HL-60 (cell line): ENCODE measurements around the gene SUPT3H.
"Not testable (repeated sequence)": the region's sequence is repeated elsewhere in the genome, so short reads cannot be mapped to it uniquely, and the experiment has no call there.

Experiments used
- DNase-seq, 2 experiments: peaks; one replicate each; pipeline ENCODE4 v3.0.0-alpha.2; 2010 to 2020; ENCODE audit warnings: low read depth in 1 of 2, low spot score in 1 of 2
- H3K27ac ChIP-seq: fragments of 250-450 bp; sonication (Bioruptor Pico); replicated peaks from 2 replicates; pipeline ENCODE4 v1.5.1; 2020; ENCODE audit warnings: mild to moderate bottlenecking, moderate library complexity
- H3K27me3 ChIP-seq: fragments of 250-450 bp; sonication (Bioruptor Pico); 2 replicates; pipeline ENCODE4 v1.5.1; 2021; ENCODE audit warnings: mild to moderate bottlenecking, moderate library complexity; ENCODE audit not compliant: insufficient read depth, poor library complexity, severe bottlenecking
- H3K4me3 ChIP-seq: replicated peaks from 2 replicates; pipeline ENCODE4 v1.5.1; 2011; ENCODE audit warnings: mild to moderate bottlenecking, control low read depth, low read length; ENCODE audit not compliant: insufficient read depth
- GABPA ChIP-seq: IDR thresholded peaks from 2 replicates; pipeline ENCODE4 v1.6.1; 2012; ENCODE audit warnings: low read depth
- POLR2AphosphoS5 ChIP-seq: IDR thresholded peaks from 2 replicates; pipeline ENCODE4 v1.6.1; 2012; ENCODE audit warnings: low read depth
- SPI1 ChIP-seq: IDR thresholded peaks from 2 replicates; pipeline ENCODE4 v1.6.1; 2012; ENCODE audit warnings: low read depth, mild to moderate bottlenecking, borderline replicate concordance
- TF ChIP-seq, protein P1 (sequence below): IDR thresholded peaks from one replicate; pipeline ENCODE4 v1.5.1; 2011; ENCODE audit warnings: low read length, control low read depth, inconsistent platforms; ENCODE audit not compliant: insufficient read depth
- TF ChIP-seq, protein P2 (sequence below): IDR thresholded peaks from 2 replicates; pipeline ENCODE4 v1.6.1; 2012; ENCODE audit warnings: low read depth; ENCODE audit not compliant: insufficient replicate concordance

SUPT3H gene

GRCh38 chr6:45044510-45045252 is 333.1 kb downstream of the SUPT3H start:
- DNase-seq, result no peak
- H3K27me3 ChIP-seq, result no peaks in the 10 kb centered on the region
- H3K27ac ChIP-seq, result no peak overlapping the region
- TF ChIP-seq SPI1, result no peak
- TF ChIP-seq, protein P1, sequence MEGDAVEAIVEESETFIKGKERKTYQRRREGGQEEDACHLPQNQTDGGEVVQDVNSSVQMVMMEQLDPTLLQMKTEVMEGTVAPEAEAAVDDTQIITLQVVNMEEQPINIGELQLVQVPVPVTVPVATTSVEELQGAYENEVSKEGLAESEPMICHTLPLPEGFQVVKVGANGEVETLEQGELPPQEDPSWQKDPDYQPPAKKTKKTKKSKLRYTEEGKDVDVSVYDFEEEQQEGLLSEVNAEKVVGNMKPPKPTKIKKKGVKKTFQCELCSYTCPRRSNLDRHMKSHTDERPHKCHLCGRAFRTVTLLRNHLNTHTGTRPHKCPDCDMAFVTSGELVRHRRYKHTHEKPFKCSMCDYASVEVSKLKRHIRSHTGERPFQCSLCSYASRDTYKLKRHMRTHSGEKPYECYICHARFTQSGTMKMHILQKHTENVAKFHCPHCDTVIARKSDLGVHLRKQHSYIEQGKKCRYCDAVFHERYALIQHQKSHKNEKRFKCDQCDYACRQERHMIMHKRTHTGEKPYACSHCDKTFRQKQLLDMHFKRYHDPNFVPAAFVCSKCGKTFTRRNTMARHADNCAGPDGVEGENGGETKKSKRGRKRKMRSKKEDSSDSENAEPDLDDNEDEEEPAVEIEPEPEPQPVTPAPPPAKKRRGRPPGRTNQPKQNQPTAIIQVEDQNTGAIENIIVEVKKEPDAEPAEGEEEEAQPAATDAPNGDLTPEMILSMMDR, result no peak
- no peak for TF ChIP-seq POLR2AphosphoS5
- TF ChIP-seq GABPA, result no peak
- TF ChIP-seq, protein P2, sequence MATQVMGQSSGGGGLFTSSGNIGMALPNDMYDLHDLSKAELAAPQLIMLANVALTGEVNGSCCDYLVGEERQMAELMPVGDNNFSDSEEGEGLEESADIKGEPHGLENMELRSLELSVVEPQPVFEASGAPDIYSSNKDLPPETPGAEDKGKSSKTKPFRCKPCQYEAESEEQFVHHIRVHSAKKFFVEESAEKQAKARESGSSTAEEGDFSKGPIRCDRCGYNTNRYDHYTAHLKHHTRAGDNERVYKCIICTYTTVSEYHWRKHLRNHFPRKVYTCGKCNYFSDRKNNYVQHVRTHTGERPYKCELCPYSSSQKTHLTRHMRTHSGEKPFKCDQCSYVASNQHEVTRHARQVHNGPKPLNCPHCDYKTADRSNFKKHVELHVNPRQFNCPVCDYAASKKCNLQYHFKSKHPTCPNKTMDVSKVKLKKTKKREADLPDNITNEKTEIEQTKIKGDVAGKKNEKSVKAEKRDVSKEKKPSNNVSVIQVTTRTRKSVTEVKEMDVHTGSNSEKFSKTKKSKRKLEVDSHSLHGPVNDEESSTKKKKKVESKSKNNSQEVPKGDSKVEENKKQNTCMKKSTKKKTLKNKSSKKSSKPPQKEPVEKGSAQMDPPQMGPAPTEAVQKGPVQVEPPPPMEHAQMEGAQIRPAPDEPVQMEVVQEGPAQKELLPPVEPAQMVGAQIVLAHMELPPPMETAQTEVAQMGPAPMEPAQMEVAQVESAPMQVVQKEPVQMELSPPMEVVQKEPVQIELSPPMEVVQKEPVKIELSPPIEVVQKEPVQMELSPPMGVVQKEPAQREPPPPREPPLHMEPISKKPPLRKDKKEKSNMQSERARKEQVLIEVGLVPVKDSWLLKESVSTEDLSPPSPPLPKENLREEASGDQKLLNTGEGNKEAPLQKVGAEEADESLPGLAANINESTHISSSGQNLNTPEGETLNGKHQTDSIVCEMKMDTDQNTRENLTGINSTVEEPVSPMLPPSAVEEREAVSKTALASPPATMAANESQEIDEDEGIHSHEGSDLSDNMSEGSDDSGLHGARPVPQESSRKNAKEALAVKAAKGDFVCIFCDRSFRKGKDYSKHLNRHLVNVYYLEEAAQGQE, result no peak
- no peak overlapping the region for H3K4me3 ChIP-seq

DNA sequence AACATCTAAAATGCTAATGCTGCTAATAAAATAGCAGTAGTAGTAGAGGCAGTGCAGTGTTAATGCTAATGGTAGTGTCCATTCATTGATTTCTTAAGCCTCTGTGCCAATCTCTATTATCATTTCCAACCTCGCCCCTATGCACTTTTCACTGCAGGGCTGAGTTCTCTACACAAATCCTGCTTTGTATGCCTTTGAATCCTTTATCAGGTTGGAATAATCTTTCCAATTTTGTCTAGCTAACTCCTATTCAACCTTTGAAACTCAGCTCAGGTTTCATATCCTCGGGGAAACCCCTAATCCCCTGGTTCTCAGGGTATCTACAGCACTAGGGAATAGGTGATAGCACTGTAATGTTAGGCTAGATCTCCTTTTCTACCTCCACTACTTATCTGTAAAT is 333.6 kb downstream of the SUPT3H start:
- no peak overlapping the region for H3K27ac ChIP-seq
- TF ChIP-seq, protein P1, result no peak
- TF ChIP-seq POLR2AphosphoS5 (no peak), SPI1 (no peak), GABPA (no peak)
- TF ChIP-seq, protein P2, result no peak
- H3K4me3 ChIP-seq, result no peak overlapping the region
- no peak for DNase-seq
- H3K27me3 ChIP-seq, result no peaks in the 10 kb centered on the region

DNA sequence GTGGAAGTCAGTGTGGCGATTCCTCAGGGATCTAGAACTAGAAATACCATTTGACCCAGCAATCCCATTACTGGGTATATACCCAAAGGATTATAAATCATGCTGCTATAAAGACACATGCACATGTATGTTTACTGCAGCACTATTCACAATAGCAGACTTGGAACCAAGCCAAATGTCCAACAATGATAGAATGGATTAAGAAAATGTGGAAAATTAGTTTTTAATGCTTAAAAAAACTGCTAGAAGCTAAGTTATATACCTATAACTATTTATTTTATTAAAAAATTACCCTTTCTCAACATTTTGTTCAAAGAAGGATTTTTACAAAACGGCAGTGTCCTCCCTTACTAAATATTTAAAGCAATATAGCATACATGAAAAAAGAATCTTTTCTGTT is 335.1 kb downstream of the SUPT3H start:
- not testable (repeated sequence) for H3K4me3 ChIP-seq, DNase-seq, H3K27me3 ChIP-seq, H3K27ac ChIP-seq

GRCh38 chr6:45038226-45038625 is 339.5 kb downstream of the SUPT3H start:
- Histone ChIP-seq H3K4me3 (no peak overlapping the region), H3K27ac (no peak overlapping the region), H3K27me3 (no peaks in the 10 kb centered on the region)
- TF ChIP-seq GABPA, result no peak
- TF ChIP-seq, protein P1, result no peak
- TF ChIP-seq, protein P2, result no peak
- TF ChIP-seq POLR2AphosphoS5, result no peak
- no peak for TF ChIP-seq SPI1
- DNase-seq, result no peak
